Endothelial cell of coronary artery (primary cell): ENCODE results near the gene AVPR1B. TPM values are rescaled to one million over a fixed set of nuclear protein-coding genes. Genes with fewer than 3 reads are reported as not detected.

ENCODE experiments used
- total RNA-seq: library from RNA; depleted of rRNA; stranded (reverse); fragments of >200 nt; gene quantifications from 2 replicates; pipeline ENCODE4 v1.2.3, GENCODE V29; 2014

The AVPR1B gene, protein sequence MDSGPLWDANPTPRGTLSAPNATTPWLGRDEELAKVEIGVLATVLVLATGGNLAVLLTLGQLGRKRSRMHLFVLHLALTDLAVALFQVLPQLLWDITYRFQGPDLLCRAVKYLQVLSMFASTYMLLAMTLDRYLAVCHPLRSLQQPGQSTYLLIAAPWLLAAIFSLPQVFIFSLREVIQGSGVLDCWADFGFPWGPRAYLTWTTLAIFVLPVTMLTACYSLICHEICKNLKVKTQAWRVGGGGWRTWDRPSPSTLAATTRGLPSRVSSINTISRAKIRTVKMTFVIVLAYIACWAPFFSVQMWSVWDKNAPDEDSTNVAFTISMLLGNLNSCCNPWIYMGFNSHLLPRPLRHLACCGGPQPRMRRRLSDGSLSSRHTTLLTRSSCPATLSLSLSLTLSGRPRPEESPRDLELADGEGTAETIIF
- total RNA-seq = under 0.01 TPM in 1 of 2 replicates, not detected in the other

DNA sequence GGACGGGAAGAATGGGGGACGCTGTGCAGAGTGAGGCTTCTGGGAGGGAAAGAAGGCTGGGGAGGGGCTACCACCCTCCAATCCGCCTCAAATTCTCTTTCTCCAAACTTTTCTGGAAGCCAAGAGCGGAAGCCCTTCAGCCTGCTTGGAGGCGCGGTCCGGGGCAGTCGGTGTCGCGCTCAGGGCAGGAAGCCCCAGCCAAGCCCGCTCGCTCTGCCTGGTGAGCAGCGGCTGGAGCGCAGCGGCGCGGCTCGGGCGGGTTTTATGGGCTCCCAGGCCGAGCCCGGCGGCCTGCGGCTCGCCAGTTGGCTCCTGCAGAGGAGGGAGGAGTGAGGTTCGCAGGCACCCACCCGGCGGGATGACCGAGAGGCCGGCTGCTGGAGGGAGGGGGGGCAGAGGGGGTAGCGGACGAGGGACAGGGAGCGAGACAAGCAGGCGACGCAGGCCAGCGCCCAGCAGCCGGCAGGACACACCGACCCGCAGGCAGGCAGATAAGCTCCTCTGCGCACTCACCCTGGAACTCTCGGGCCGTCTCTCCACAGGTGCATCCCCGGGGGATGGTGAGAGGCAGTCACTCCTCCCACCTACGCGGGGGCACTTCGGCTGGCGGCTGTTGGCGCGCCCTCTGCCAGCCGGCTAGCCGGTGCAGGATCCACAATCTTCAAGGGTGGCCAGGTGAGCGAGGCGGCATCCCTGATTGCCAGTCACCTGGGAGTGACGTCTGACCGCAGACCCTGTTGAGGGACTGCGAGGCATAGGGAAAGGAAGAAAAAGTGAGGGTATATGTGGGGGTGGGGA lies at the start of gene AVPR1B:
Gene AVPR1B (minus strand): TSS at position 238 of the 798 bp plus-strand sequence. CDS start 498 bp downstream, outside the sequence.

Other genes with a start within 250 kb of the AVPR1B start
- gene SLC26A9, start 173.9 kb downstream of the AVPR1B start, total RNA-seq = under 0.01 TPM in 2 replicates
- 0.09 and 0.47 TPM in 2 replicates for gene RAB7B, start 114.0 kb downstream of the AVPR1B start, total RNA-seq
- 0.27 TPM in 1 of 2 replicates, not detected in the other for gene CTSE, start 93.5 kb downstream of the AVPR1B start, total RNA-seq
- not detected in 2 replicates for gene RHEX, start 64.2 kb downstream of the AVPR1B start, total RNA-seq
- 2.5 and 4.6 TPM in 2 replicates for gene FAM72A, start 85.5 kb upstream of the AVPR1B start, total RNA-seq
- 66.9 and 114 TPM in 2 replicates for gene SRGAP2, start 86.2 kb upstream of the AVPR1B start, total RNA-seq